HG03139 (cell line): ENCODE data around the gene CATSPERZ.
A peak's percentile ranks its signal among the peaks of the same experiment; 100 is the strongest.

Experiments used
- ATAC-seq: cut with Tn5 transposase; IDR thresholded peaks from one replicate; pipeline ENCODE4 v1.9.1; 2021; ENCODE audit not compliant: unreplicated experiment

CATSPERZ gene, protein sequence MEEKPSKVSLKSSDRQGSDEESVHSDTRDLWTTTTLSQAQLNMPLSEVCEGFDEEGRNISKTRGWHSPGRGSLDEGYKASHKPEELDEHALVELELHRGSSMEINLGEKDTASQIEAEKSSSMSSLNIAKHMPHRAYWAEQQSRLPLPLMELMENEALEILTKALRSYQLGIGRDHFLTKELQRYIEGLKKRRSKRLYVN

DNA sequence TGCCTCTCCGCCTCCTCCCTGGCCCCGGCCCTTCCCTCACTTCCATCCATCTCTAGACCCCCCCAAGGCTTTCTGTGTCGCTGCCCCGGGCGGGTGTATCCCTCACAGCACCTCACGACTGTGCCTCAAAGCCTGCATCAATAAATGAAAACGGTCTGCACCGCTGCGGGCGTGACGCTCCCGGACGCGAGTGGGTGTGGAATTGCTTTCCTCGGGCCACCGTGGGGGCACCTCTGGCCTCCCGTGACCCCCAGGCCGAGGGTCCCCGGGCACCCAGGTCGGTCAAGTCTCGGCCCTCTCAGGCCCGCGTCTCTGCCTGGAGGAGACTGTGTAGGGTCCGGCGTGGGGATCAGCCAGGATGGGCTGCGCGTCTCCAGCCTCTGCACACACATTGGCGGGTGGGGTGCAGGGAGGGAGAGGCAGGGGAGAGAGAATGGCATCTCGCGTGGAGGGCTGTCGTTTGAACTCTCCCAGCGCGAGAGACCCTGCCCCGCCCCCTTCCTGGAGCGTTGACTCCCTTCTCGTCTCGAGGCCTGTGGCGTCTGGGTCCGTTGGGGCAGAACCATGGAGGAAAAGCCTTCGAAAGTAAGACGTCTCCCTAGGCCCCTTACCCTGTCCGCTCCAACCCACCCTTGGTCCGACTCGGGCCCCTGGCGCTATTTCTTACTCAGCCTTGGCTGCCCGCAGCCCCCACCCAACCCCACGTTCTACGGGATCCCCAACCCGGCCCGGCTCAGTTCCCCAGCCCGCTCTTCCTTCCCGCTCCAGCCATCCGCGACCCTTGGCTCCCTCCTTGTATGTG, at the start of gene CATSPERZ:
Gene CATSPERZ (plus strand): TSS at position 512 of the 802 bp plus-strand sequence. CDS start 53 bp downstream, at position 565.
- no peak for ATAC-seq

DNA sequence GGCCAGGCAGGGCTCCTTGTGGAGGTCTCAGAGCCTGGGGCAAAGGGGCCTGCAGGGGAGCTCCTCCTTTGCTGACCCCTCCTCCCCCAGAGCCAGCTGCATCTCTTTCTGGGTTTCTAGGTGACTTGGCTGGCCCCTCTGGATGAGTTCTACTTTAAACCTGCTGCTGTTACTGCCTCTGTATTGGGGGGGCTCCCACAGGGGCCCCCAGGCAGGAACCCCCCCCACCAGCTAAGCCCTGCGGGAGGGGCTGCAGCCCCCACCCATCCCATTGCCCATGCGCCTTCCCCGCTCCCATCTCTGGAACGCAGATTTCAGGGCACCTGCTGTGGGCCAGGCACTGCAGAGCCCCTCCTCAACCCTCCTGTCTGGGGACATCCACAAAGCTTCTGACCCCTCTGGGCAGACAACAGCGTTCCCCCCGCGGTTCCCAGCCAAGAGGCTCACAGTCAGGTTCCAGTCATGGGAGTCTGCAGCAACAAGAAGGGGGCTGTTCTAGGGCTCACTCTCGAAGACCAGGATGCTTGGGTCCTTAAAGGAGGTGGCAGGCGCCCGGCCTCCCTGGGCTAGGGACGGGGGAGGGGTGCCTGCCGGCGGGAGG, 49.6 kb upstream of the CATSPERZ start:
- ATAC-seq = no peak

DNA sequence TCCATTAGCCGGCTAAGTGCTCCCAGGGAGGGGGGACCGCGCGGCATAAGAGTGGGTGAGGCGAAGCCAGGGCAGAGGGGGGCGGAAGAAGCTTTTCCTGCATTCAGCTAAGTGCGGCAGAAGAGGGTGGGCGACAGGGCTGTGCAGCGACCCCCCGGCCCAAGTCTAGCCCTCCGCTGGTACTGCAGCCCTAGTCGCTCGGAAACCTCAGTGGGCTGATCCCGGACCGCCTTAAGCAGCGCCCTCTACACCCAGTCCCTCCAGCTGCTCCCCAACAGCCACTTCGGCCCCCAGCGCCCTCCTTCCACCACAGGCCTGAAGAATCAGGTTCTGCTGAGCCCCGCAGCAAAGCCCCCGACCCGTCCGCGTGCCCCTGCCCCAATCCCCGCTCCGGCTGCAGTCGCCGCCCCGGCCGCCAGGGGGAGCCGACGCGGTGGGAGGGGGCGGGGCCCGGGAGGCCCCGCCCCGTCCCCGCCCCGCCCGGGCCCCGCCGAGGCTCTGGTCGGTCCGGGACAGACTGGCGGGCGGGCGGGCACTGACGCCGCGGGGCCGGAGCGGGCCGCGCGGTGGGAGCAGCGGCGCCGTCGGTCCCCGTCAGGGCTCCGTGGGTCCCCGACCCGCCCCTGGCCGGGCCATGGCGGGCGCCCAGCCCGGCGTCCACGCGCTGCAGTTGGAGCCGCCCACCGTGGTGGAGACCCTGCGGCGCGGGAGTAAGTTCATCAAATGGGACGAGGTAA, 49.0 kb upstream of the CATSPERZ start, which contains the start of gene PLCB3:
Gene PLCB3 (plus strand): TSS at position 515 of the 737 bp plus-strand sequence. CDS start 120 bp downstream, at position 635.
- peak; percentile 39 for ATAC-seq

DNA sequence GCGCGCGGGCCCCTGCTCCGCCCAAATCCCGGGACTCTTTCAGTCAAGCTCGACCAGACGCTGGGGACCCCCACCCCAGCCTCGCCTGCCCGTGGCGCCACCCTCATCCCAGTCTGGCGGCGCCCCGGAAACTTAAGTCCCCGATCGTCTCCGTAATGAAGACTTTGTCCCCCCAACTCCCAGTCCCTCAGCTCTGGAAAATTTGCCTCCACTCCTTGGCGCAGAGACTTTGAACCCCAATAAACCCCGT, 48.5 kb upstream of the CATSPERZ start:
- ATAC-seq = peak; percentile 13

DNA sequence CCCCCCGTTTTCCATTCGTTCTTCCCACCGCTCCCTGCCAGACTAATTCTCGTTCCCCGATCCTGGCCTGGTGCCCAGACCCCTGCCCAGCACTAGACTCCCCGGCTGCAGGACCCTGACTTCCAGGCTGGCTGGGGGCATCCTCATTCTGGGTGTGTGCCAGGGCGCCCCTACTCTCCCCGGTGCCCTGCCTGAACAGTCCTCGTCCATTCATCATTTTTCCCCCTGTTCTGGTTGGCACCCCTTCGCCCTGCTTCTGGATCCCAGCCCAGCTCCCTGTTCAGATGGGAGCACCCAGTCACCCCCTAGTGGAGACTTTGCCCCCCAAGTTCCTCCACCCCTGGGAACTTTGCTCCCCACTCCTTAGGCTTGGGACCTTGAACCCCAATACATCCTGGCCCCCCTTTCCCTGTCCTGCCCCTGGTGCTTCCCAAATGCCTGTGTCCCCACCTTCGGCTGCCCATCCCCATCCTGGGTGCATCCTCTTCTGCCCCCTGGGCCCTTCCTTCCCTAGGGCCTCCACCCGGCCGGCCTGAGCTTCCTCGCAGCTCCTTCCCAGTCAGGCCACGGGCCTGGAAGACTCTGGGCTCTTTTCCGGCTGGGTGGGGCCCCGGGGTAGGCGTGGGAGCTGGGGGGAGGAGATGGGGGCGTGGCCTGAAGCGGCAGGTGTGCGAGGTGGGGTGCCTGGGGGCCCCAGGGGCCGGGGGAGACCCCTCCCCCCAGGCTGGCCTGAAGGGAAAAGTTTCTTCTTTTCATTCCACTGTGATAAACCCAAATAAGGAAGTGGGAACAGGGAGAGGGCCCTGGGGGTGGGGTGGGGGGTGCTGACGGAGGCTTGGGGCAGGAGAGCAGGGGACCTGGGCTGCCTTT, 47.9 kb upstream of the CATSPERZ start:
- no peak for ATAC-seq

DNA sequence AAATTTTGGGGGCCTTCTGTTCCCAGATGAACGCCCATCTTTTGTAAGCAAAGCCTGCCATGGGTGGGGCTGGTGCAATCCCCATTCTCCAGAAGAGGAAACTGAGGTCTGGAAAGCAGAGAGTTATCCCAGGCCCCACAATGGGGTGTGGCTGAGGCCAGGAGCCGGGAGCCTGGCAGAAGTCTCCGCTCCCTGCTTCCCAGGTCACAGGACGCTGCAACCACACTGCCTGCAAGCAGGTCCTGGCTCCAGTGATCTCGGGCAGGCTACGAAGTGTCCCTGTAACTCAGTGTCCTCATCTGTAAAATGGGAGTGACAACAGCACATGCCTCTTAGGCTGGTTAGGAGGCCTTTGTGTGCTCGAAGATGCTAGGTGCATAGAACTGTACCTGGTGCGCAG, 47.1 kb upstream of the CATSPERZ start:
- no peak for ATAC-seq

DNA sequence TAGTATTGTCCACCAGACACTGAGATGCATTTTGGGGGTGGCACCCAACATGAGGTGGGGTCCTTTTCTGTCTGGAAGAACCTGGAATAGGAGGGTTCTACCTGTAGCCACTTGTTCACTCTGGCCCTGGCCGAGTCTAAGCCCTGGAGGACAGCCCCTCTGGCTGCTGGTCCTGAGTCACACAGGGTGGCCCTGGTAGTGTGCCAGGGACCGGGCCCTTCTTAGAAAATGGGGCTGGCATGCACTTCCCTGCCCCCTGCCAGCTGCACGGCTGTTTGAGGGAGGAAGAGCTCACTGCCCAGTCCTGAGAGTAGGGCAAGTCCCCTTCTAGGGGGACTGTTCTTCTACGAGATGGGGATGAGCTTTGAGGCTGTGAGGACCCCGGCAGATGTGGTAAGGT, 46.7 kb upstream of the CATSPERZ start:
- no peak for ATAC-seq

DNA sequence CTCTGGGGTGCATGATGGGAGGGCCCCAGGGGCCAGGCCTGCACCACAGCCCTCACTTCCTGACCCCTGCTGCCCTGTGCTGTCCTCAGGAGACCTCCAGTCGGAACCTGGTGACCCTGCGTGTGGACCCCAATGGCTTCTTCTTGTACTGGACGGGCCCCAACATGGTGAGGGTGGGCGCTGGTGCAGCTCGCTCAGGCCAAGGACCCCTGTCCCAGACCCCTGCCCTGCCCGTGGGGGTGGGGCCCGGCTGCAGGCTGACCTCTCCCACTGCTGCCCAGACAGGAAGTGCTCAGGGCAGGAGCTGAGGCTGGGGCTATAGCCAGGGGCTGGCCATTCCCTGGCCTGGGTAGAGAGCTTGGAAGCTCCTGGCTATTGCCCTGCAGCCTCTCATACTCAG, 45.8 kb upstream of the CATSPERZ start:
- ATAC-seq = no peak

DNA sequence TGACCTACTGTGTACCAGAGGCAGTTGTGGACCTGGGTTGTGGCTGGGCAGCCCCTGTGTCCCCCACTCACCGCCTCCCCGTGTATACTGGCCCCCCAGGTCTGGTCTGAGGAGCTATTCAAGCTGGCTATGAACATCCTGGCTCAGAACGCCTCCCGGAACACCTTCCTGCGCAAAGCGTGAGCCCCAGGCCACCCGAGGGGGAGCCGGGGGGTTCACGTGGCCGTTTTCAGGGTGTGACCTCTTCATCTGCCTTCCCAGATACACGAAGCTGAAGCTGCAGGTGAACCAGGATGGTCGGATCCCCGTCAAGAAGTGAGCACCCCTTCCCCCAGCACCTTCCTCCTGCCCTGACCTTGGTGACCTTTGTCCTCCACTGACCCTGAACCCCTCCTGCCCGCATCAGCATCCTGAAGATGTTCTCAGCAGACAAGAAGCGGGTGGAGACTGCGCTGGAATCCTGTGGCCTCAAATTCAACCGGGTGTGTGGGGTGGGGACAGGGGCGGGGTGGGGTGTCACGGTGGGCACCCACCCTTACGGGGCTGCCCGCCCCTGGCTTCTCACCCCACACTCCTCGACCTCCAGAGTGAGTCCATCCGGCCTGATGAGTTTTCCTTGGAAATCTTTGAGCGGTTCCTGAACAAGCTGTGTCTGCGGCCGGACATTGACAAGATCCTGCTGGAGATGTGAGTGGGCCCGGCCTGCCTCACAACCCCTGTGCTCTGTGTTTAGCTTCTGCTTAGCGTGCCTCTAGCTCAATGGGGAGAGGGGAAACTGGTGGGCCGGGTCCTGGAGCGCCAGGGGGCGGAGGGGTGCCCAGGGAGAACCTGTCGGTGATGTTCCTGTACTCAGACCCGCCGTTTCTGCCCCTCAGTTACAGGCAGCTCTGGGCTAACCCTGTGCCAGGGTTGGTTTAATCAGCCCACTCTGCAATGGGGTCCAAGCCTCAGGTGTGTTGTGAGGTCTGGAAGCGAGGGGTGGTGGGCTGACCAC, 44.7 kb upstream of the CATSPERZ start:
- no peak for ATAC-seq

DNA sequence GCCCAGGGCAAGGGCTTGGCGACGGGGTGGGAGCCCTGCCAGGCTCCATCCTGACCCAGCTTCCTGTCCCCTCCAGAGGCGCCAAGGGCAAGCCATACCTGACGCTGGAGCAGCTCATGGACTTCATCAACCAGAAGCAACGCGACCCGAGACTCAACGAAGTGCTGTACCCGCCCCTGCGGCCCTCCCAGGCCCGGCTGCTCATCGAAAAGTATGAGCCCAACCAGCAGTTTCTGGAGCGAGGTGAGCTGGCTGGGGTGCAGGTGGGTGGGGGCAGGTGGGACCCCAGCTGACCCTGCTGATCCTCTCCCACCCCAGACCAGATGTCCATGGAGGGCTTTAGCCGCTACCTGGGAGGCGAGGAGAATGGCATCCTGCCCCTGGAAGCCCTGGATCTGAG, 43.9 kb upstream of the CATSPERZ start:
- ATAC-seq = no peak

DNA sequence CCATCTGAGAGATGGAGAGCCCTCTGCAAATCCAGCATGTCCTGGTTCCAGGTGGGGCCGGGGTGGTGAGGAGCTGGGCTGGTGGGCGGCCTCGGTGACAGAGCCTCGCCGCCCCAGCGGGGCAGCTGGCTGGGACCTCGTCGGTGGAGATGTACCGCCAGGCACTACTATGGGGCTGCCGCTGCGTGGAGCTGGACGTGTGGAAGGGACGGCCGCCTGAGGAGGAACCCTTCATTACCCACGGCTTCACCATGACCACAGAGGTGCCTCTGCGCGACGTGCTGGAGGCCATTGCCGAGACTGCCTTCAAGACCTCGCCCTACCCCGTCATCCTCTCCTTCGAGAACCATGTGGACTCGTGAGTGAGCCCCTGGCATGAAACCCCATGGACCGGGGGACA, 41.8 kb upstream of the CATSPERZ start:
- ATAC-seq = no peak

DNA sequence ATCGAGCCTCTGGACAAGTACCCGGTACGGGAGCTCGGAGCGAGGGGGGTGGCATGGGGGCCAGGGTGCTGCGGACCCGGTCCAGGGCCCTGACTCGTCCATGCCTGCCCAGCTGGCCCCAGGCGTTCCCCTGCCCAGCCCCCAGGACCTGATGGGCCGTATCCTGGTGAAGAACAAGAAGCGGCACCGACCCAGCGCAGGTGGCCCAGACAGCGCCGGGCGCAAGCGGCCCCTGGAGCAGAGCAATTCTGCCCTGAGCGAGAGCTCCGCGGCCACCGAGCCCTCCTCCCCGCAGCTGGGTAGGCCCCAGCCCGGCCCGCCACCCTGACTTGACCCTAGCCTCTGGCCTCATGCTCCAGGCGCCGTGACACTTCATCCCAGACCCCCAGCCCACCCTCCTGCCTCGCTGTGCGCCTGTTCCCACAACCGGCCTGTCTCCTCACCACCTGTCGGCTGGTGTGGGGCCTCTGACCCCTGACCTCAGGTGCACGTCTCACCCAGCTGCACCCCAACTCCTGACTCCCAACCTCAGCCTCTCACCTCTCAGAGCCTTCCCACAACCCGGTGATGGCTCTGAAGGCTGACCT, 41.1 kb upstream of the CATSPERZ start:
- no peak for ATAC-seq

DNA sequence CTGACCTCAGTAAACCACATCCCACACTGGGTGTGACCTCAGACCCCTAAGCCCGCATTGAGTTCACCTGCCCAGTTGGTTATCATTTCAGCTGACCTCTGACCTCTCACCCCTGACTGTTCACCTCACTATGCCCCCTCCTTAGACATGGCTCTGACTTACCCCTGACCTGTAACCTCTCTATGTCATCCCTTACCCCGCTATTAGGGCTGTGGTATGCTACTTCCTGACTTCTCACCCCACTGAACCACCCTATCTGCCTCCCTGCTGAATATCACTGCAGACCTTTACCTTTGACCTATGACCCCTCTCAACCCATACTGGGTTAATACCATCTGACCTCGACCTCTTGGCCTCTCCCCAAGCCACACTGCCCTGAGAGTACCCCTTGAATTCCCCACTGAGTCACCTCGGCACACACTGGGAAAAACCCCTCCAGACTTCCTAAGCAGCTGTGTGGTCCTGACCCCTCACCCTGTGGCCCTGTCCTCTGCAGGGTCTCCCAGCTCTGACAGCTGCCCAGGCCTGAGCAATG, 40.6 kb upstream of the CATSPERZ start:
- no peak for ATAC-seq

DNA sequence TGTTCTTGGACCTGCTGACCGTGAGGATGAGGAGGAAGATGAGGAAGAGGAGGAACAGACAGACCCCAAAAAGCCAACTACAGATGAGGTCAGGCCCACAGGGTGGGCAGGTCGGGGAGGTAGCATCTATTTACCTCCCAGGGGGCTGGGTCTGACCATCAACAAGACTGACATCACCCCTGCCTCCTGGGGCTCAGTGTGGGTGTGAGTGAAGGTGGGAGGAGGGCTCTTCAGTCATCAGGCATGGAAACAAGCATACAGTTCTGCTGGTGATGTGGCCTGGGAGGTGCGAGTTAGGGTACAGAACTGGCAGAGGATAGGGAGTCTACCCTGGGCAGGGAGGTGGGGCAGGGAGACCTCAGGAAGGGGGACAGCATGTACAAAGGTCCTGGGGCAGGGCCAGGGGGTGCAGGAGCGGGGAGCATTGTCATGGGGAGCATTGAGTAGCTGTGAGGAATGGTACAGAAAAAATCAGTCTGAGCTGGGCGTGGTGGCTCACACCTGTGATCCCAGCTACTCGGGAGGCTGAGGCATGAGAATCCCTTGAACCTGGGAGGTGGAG, 39.9 kb upstream of the CATSPERZ start:
- no peak for ATAC-seq

DNA sequence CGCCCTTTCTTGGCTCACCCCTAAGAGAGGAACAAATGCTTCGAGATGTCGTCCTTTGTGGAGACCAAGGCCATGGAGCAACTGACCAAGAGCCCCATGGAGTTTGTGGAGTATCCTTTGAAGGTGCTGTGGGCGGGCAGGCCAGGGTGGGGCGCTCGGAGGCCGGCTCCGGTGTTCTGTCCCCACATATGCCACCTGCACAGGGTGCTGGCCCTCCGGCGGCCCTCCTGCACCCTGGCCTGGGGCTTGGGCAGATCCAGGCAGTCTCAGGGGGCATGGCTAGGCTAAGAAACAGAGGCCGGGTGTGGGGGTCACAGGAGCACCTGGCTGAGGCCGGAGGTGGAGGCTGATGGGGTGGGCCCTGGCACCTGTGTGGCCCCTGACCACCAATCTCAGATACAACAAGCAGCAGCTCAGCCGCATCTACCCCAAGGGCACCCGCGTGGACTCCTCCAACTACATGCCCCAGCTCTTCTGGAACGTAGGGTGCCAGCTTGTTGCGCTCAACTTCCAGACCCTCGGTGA, 38.5 kb upstream of the CATSPERZ start:
- ATAC-seq = no peak

DNA sequence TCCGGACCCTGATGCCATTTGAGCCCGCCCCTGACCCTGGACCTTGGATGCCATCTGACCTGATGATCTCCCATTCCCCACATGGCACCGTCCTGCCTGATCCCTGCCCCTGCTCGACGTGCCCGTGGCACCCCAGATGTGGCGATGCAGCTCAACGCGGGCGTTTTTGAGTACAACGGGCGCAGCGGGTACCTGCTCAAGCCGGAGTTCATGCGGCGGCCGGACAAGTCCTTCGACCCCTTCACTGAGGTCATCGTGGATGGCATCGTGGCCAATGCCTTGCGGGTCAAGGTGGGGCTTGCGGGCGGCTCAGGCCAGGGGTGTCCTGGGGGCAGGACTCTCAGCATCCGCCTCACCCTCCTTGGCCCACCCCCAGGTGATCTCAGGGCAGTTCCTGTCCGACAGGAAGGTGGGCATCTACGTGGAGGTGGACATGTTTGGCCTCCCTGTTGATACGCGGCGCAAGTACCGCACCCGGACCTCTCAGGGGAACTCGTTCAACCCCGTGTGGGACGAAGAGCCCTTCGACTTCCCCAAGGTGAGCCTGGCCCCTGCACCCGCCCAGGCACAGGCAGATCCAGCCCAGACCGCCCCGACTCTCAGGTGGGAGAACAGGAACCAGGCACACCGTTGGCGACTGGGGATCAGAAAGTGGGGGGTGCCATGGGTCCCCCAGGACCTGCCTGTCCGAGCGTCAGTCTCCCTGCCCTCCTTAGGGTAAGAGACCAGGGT, 37.7 kb upstream of the CATSPERZ start:
- ATAC-seq = no peak

DNA sequence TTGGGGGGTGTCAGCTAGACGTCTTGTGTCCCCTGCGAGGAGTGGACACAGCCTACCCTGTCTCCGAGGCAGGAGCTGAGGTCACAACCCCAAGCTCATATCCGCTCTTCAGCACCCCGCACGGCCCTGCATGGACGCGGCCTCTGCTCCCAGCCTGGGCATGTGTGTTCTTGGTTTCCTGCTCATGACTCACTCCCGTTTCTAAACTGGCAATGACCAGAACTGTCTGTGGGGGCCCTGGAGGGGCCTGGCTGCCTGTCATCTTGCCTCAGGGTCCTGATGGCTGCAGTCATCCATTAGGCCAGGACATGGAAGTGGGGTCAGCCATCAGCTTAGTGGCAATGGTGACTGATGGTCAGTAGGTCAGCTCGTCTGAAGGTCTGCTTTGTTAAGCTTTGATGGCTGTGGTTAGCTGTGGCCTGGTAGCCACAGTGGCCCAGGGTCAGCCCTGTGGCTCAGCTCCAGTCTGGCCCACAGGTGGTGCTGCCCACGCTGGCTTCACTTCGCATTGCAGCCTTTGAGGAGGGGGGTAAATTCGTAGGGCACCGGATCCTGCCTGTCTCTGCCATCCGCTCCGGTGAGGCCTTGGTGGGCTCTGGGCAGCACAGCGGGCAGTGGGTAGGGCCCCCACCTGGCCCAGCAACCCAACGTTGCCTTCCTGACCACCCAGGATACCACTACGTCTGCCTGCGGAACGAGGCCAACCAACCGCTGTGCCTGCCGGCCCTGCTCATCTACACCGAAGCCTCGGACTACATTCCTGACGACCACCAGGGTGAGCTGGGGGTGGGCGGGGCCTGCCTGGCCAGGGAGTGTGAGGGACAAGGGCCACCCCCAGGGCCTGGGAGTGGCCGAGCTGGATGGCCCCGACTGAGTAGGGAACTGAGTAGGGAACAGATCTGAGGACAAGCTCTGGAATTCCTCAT, 36.9 kb upstream of the CATSPERZ start:
- ATAC-seq = no peak
